Adipocyte (in vitro differentiated cells): ENCODE measurements around the gene HSPA9.

Experiments
- DNase-seq: peaks from one replicate; pipeline ENCODE4 v3.0.0-alpha.2; 2015; ENCODE audit warnings: low read depth
- H3K27me3 ChIP-seq: replicated peaks from 2 replicates; pipeline ENCODE4 v1.7.0; 2013; ENCODE audit warnings: mild to moderate bottlenecking, low read length, moderate library complexity; ENCODE audit not compliant: control insufficient read depth, insufficient read depth
- H3K36me3 ChIP-seq: 2 replicates; pipeline ENCODE4 v1.7.0; 2013; ENCODE audit warnings: low read length, mild to moderate bottlenecking, moderate library complexity; ENCODE audit not compliant: control insufficient read depth, insufficient read depth, severe bottlenecking
- H3K4me1 ChIP-seq: 2 replicates; pipeline ENCODE4 v1.7.0; 2013; ENCODE audit warnings: mild to moderate bottlenecking, low read length, moderate library complexity; ENCODE audit not compliant: control insufficient read depth, insufficient read depth
- H3K4me3 ChIP-seq: 2 replicates; pipeline ENCODE4 v1.7.0; 2013; ENCODE audit warnings: mild to moderate bottlenecking, low read length, moderate library complexity
- H3K9ac ChIP-seq: 2 replicates; pipeline ENCODE4 v1.7.0; 2013; ENCODE audit warnings: mild to moderate bottlenecking, low read length, moderate library complexity
- H3K9me3 ChIP-seq: 2 replicates; pipeline ENCODE4 v1.7.0; 2013; ENCODE audit warnings: mild to moderate bottlenecking, low read length, moderate library complexity; ENCODE audit not compliant: control insufficient read depth

HSPA9 gene

GRCh38 chr5:138539791-138540190 lies 35.4 kb downstream of the HSPA9 start:
- Histone ChIP-seq H3K9ac (no peak overlapping the region), H3K27me3 (no peaks in the 10 kb centered on the region), H3K36me3 (peaks cover 28% of the 10 kb centered on the region), H3K4me1 (peaks cover 51% of the 10 kb centered on the region), H3K4me3 (peak overlapping the region; percentile 99), H3K9me3 (no peaks in the 10 kb centered on the region)
- DNase-seq, result no peak

DNA sequence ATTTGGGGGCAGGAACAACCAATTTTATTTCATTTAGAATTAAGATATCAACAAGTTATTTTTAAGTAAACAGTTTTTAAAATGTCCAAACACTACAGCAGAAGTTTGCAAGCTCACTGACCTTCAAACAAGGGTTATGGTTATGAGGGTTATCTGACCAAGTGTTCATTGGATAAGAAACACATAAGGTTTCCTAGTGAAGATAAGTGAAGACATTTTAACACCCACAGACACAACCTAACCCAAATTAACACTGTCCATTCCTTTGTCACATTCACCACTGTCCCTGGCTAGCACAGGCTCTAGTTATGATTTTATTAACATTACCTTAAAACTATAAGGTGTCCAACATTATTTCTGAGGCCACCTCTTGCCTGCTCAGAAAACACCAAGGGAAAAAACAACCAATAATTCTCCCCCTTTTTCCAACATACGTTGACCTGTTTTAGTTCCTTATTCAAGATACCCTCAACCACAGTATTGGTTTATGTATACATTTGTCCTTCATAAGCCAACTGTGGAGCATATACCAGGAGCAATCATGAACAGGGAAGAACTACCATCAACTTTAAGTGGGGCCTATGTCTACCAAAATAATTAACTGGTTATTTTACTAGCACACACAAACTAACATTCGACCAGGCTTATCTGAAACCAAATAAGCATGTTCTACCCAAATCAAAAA lies 36.1 kb downstream of the HSPA9 start:
- no peaks in the 10 kb centered on the region for H3K9me3 ChIP-seq
- no peaks in the 10 kb centered on the region for H3K27me3 ChIP-seq
- peaks cover 28% of the 10 kb centered on the region for H3K36me3 ChIP-seq
- no peak for DNase-seq
- no peak overlapping the region for H3K4me3 ChIP-seq
- H3K9ac ChIP-seq, result no peak overlapping the region
- peaks cover 51% of the 10 kb centered on the region for H3K4me1 ChIP-seq

DNA sequence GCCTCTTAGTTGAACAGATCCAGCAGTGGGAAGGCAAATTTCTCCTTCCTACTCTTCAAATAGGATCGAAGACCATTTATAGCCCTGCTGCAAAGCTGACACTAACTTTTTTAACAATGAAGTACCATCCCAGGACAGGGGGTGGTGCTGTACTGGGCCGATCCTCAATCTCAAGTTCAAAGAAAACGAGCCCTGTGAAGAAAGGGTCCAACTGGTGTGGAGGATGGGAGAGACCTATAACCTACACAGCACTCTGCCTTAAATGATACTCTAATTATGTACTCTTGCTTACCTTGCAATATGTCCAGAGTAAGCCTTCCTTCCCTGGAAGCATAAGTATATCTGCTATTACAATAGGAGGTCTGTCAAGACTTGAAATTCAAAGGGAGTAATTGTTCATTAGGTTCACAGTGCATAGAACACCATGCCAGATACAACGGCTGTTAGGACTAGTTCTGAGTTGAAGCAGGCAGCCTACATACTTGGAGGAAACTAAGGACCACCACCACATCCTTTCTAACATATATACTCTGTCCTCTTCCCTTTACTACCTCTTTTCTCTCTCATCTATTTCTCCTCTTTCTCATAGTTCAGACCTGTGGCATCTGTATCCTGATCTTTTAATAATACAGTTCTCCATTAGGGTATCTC lies 38.4 kb downstream of the HSPA9 start:
- Histone ChIP-seq H3K9me3 (no peaks in the 10 kb centered on the region), H3K36me3 (peaks cover 28% of the 10 kb centered on the region), H3K9ac (no peak overlapping the region), H3K4me3 (no peak overlapping the region), H3K27me3 (no peaks in the 10 kb centered on the region), H3K4me1 (peaks cover 65% of the 10 kb centered on the region)
- DNase-seq, result peak; percentile 42

DNA sequence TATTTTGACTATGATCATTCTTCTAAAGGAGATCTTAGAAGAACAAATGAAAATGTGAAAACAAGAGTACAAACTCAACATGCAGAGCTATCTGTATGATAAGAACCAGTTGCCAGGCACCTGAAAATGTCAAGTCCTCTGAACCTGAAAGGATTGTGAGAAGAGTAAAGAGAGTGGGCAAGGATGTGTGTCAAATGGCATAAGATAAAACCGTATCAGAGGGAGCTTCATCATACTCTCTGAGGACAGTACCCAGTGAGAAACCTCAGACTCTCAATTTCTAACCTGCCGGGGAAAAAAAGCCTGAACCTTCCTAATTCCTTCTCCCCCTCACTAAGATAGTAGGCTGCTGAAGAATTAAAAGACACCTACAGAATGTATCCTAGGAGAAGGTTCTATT lies 39.0 kb downstream of the HSPA9 start:
- Histone ChIP-seq H3K27me3 (no peaks in the 10 kb centered on the region), H3K4me3 (no peak overlapping the region), H3K4me1 (peaks cover 61% of the 10 kb centered on the region), H3K36me3 (peaks cover 28% of the 10 kb centered on the region), H3K9me3 (no peaks in the 10 kb centered on the region), H3K9ac (no peak overlapping the region)
- DNase-seq, result no peak

GRCh38 chr5:138533973-138534941 lies 40.9 kb downstream of the HSPA9 start:
- H3K9ac ChIP-seq, result peak overlapping the region; percentile 35
- H3K9me3 ChIP-seq, result no peaks in the 10 kb centered on the region
- peaks cover 23% of the 10 kb centered on the region for H3K36me3 ChIP-seq
- H3K4me3 ChIP-seq, result no peak overlapping the region
- DNase-seq, result no peak
- H3K4me1 ChIP-seq, result peaks cover 41% of the 10 kb centered on the region
- H3K27me3 ChIP-seq, result no peaks in the 10 kb centered on the region

- H3K36me3 ChIP-seq, result peaks cover 19% of the 10 kb centered on the region
Measured at GRCh38 chr5:138529812-138530211, 45.4 kb downstream of the HSPA9 start.

DNA sequence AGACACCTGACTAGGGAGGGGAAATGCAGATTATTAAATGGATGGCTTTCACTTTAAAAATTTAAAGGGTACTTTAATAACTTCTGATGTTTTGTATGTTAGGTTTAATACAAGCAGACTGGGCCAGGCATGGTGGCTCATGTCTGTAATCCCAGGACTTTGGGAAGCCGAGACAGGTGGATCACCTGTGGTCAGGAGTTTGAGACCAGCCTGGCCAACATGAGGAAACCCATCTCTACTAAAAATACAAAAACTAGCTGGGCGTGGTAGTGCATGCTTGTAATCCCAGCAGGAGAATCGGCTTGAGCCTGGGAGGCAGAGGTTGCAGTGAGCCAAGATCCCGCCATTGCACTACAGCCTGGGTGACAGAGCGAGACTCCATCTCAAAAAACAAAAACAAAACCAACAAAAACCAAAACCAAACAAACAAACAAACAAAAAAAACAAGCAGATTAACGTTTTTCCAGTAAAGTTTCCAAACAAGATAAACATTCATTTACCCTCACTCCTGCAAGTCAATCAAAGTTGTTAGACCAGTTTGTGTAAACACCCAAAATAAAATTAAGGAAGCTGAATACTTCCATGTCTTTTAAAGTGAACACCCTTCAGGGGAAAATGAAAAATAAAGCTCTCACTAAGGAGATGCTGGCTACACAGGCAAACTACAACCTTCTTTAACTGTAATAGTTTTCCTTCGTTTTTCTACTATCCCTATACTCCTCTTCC lies 46.3 kb downstream of the HSPA9 start:
- Histone ChIP-seq H3K4me3 (no peak overlapping the region), H3K9ac (no peak overlapping the region), H3K36me3 (peaks cover 19% of the 10 kb centered on the region), H3K9me3 (no peaks in the 10 kb centered on the region), H3K27me3 (no peaks in the 10 kb centered on the region), H3K4me1 (peaks cover 31% of the 10 kb centered on the region)
- no peak for DNase-seq

More at GRCh38 chr5:138529812-138530211, 45.4 kb downstream of the HSPA9 start:
- H3K4me1 ChIP-seq, result peaks cover 40% of the 10 kb centered on the region
- no peak overlapping the region for H3K4me3 ChIP-seq
- no peak overlapping the region for H3K9ac ChIP-seq
- no peaks in the 10 kb centered on the region for H3K9me3 ChIP-seq
- H3K27me3 ChIP-seq, result no peaks in the 10 kb centered on the region
- no peak for DNase-seq

DNA sequence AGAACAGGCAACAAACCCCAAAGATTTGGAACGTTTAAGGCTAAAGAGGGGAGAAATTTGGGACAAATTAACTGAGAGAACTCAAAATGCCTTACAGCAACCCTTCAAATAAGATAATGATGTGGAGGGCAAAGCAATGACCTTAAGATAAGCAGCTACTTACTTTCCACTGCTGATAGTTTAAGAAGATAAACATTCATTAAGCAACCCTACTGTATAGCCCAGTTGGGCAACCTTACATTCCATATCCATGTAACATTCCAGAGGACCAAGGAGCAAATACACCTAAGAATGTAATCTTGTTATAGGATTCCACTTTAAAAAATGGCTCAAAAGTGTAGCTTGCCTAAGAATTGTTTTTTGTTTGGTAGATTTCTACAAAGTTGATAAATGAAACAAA lies 47.0 kb downstream of the HSPA9 start:
- Histone ChIP-seq H3K36me3 (peaks cover 19% of the 10 kb centered on the region), H3K27me3 (no peaks in the 10 kb centered on the region), H3K9me3 (no peaks in the 10 kb centered on the region), H3K4me1 (peaks cover 26% of the 10 kb centered on the region), H3K4me3 (no peak overlapping the region), H3K9ac (no peak overlapping the region)
- DNase-seq, result peak; percentile 47

GRCh38 chr5:138527170-138527569 lies 48.0 kb downstream of the HSPA9 start:
- Histone ChIP-seq H3K36me3 (peaks cover 19% of the 10 kb centered on the region), H3K9ac (no peak overlapping the region)

GRCh38 chr5:138523406-138523805 lies 51.8 kb downstream of the HSPA9 start:
- H3K4me3 ChIP-seq, result no peak overlapping the region
- DNase-seq, result peak; percentile 54
- no peak overlapping the region for H3K9ac ChIP-seq
- H3K27me3 ChIP-seq, result no peaks in the 10 kb centered on the region
- H3K4me1 ChIP-seq, result peaks cover 25% of the 10 kb centered on the region
- peaks cover 8% of the 10 kb centered on the region for H3K36me3 ChIP-seq
- no peaks in the 10 kb centered on the region for H3K9me3 ChIP-seq

More at GRCh38 chr5:138527170-138527569, 48.0 kb downstream of the HSPA9 start:
- peaks cover 21% of the 10 kb centered on the region for H3K4me1 ChIP-seq
- H3K4me3 ChIP-seq, result no peak overlapping the region
- DNase-seq, result no peak
- H3K27me3 ChIP-seq, result no peaks in the 10 kb centered on the region
- no peaks in the 10 kb centered on the region for H3K9me3 ChIP-seq
